ENCODE data around the gene CRY2. TPM values are rescaled to one million over a fixed set of nuclear protein-coding genes. Genes with fewer than 3 reads are reported as not detected.

Gene CRY2
- total and polyA plus RNA-seq, 2 of the 8 experiments (the other 6 are each of a cell fraction or from before 2014, with no cell fraction given): 8.0 to 9.4 TPM

DNA sequence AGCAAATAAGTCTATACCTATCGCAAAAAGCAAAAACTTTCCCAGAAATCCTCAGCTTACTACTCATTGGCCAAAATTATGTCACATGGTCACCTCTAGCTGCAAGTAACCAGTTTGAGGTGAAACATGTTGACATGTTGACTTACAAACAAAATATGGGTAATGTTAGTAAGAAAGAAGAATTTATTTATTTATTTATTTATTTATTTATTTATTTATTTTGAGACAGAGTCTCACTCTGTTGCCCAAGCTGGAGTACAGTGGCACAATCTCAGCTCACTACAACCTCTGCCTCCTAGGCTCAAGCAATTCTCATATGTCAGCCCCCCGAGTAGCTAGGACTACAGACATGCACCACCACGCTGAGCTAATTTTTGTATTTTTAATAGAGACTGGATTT is 47.7 kb upstream of the CRY2 start:
- H4K91ac ChIP-seq (replicated peaks; ENCODE audit: insufficient read length, low read length): no peak overlapping the region
- FAIRE-seq (no peak), DNase-seq (ENCODE audit: low read depth in 1 of 2, low spot score in 2 of 2) (no peak)
- H4K20me1 ChIP-seq (replicated peaks in 1 of 2; ENCODE audit: control insufficient read depth in 1 of 2, insufficient read depth in 2 of 2, low read length in 2 of 2): no peaks in the 10 kb centered on the region
- no peak overlapping the region for H3K9ac ChIP-seq (replicated peaks in 1 of 4; ENCODE audit: extremely low read depth in 1 of 4, low read depth in 3 of 4, low read length in 3 of 4)
- ChIA-PET CTCF (ENCODE audit: partially characterized antibody) (interaction anchor here (0.6 to 2.5 kb wide), 2 partner anchors 28 to 36 kb away, joined by 3 to 11 read pairs; no protein-coding TSS in a partner anchor), POLR2A (ENCODE audit: partially characterized antibody) (no interaction called here)
- no peak overlapping the region for H3K4me2 ChIP-seq (ENCODE audit: insufficient read depth in 1 of 2, low read depth in 2 of 2, low read length in 2 of 2)
- H3K18ac ChIP-seq (ENCODE audit: extremely low read depth, low read length): no peak overlapping the region
- no peaks in the 10 kb centered on the region; a peak in 1 of 7 replicates for H3K4me1 ChIP-seq (replicated peaks in 1 of 4; ENCODE audit: control insufficient read depth in 3 of 4, insufficient read depth in 4 of 4, low read length in 3 of 4)
- peaks cover 6 to 21% (median 12%) of the 10 kb centered on the region in 4 experiments for H3K27me3 ChIP-seq (replicated peaks in 1 of 4; ENCODE audit: control insufficient read depth in 3 of 4, extremely low read depth in 1 of 4, insufficient read depth in 3 of 4, low read length in 3 of 4)
- no peak overlapping the region for H2BK5ac ChIP-seq (ENCODE audit: low read depth, low read length)
- peaks cover 8% of the 10 kb centered on the region; the same call in 1 of the 2 replicates for H3K23me2 ChIP-seq (ENCODE audit: low read depth, low read length)
- no peaks in the 10 kb centered on the region for H3K9me3 ChIP-seq (ENCODE audit: insufficient read depth in 2 of 2, low read depth in 1 of 2, low read length in 1 of 2)
- H2BK12ac ChIP-seq (ENCODE audit: low read depth, low read length): no peak overlapping the region
- no peak overlapping the region for H4K5ac ChIP-seq (ENCODE audit: insufficient read length, low read depth, low read length)
- H3K36me3 ChIP-seq (ENCODE audit: control insufficient read depth in 2 of 4, insufficient read depth in 4 of 4, low read length in 3 of 4): no peaks in the 10 kb centered on the region
- H3K56ac ChIP-seq (replicated peaks; ENCODE audit: insufficient read length, low read depth, low read length): no peak overlapping the region
- H3K79me2 ChIP-seq (ENCODE audit: control insufficient read depth in 1 of 2, insufficient read depth in 2 of 2, low read length in 2 of 2): no peaks in the 10 kb centered on the region
- H3K4ac ChIP-seq (replicated peaks; ENCODE audit: insufficient read length, low read depth, low read length): no peak overlapping the region
- WGBS, 2 experiments (ENCODE audit: extremely low coverage in 1 of 2, insufficient coverage in 1 of 2, insufficient read length in 1 of 2, insufficient replicate concordance in 2 of 2, low coverage in 1 of 2, low lambda C conversion rate in 2 of 2, missing lambda C conversion rate in 1 of 2): 92% methylated on average over 3 of the region's 3 CpGs; no CpG with 5 or more reads in 1 of the 2 experiments
- no peak overlapping the region for H2BK20ac ChIP-seq (ENCODE audit: low read length)
- H3K27ac ChIP-seq (ENCODE audit: low read depth, low read length): no peak overlapping the region
- no peak overlapping the region for H3K4me3 ChIP-seq (ENCODE audit: extremely low read depth in 1 of 4, insufficient read depth in 2 of 4, low read depth in 3 of 4, low read length in 4 of 4)
- H3K79me1 ChIP-seq (ENCODE audit: low read depth, low read length): no peaks in the 10 kb centered on the region
- H2AK5ac ChIP-seq (ENCODE audit: low read depth, low read length): no peak overlapping the region
- no peak overlapping the region for H2BK120ac ChIP-seq (replicated peaks; ENCODE audit: low read depth, low read length)
- no peak overlapping the region for H3K14ac ChIP-seq (ENCODE audit: insufficient read length)
- no peak overlapping the region for H3K23ac ChIP-seq (ENCODE audit: insufficient read length)
- no peak overlapping the region for H4K8ac ChIP-seq (ENCODE audit: extremely low read depth, insufficient read depth, low read length)
- H2BK15ac ChIP-seq (ENCODE audit: low read length): no peak overlapping the region
- H2AFZ ChIP-seq (ENCODE audit: low read length): no peak overlapping the region
- TF ChIP-seq CEBPB (IDR thresholded peaks at IDR 0.05; ENCODE audit: low read depth, low read length): no peak
- no peak for TF ChIP-seq SP4 (IDR thresholded peaks at IDR 0.05; ENCODE audit: low read length)
- TF ChIP-seq ZNF274 (IDR thresholded peaks at IDR 0.05; ENCODE audit: borderline replicate concordance, extremely low read depth, low read length): no peak
- TF ChIP-seq RNF2 (IDR thresholded peaks at IDR 0.05; ENCODE audit: borderline replicate concordance, low read depth, low read length, missing control alignments, poor library complexity, severe bottlenecking): no peak
- TF ChIP-seq, protein P1, sequence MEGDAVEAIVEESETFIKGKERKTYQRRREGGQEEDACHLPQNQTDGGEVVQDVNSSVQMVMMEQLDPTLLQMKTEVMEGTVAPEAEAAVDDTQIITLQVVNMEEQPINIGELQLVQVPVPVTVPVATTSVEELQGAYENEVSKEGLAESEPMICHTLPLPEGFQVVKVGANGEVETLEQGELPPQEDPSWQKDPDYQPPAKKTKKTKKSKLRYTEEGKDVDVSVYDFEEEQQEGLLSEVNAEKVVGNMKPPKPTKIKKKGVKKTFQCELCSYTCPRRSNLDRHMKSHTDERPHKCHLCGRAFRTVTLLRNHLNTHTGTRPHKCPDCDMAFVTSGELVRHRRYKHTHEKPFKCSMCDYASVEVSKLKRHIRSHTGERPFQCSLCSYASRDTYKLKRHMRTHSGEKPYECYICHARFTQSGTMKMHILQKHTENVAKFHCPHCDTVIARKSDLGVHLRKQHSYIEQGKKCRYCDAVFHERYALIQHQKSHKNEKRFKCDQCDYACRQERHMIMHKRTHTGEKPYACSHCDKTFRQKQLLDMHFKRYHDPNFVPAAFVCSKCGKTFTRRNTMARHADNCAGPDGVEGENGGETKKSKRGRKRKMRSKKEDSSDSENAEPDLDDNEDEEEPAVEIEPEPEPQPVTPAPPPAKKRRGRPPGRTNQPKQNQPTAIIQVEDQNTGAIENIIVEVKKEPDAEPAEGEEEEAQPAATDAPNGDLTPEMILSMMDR (IDR thresholded peaks at IDR 0.05; ENCODE audit: control extremely low read depth in 1 of 3, insufficient read depth in 1 of 3, low read depth in 1 of 3, low read length in 3 of 3): no peak
- no peak for TF ChIP-seq SIX5 (IDR thresholded peaks at IDR 0.05; ENCODE audit: low read depth, low read length)
- no peak for TF ChIP-seq JUND (IDR thresholded peaks at IDR 0.05; ENCODE audit: low read length)
- TF ChIP-seq MAFK (IDR thresholded peaks at IDR 0.05; ENCODE audit: low read depth, low read length): no peak
- TF ChIP-seq GTF2F1 (IDR thresholded peaks at IDR 0.05; ENCODE audit: borderline replicate concordance, low read depth, low read length): no peak
- no peak for TF ChIP-seq NRF1 (IDR thresholded peaks at IDR 0.05; ENCODE audit: low read depth, low read length)
- no peak for TF ChIP-seq GABPA (IDR thresholded peaks at IDR 0.05; ENCODE audit: borderline replicate concordance, insufficient read depth, low read length)

All from H1 (cell line).